Natural killer cell (primary cell): ENCODE results near the gene L3MBTL4. TPM values are rescaled to one million over a fixed set of nuclear protein-coding genes. Genes with fewer than 3 reads are reported as not detected.

ENCODE experiments used
- ATAC-seq, 3 donors: fragments of 150-1000 bp in 2 of 3; fragments of 200-7000 bp in 1 of 3; cut with Tn5 transposase; 1 replicate in 1 of 3; 2 replicates in 2 of 3; pipeline ENCODE4 v1.10.0; 2021; ENCODE audit warnings: mild to moderate bottlenecking in 2 of 3, moderate library complexity in 2 of 3
- DNase-seq, 2 donors: peaks; one replicate each; pipeline versions ENCODE4 v3.0.0 to v3.0.0-alpha.2; 2013 to 2021; ENCODE audit warnings: mixed read lengths in 1 of 2
- H3K27ac ChIP-seq: one replicate; pipeline ENCODE4 v1.5.1; 2013; ENCODE audit warnings: mild to moderate bottlenecking, low read length
- H3K27me3 ChIP-seq: one replicate; pipeline ENCODE4 v1.6.1; 2013; ENCODE audit warnings: low read length; ENCODE audit not compliant: control insufficient read depth, insufficient read depth
- H3K36me3 ChIP-seq: one replicate; pipeline ENCODE4 v1.6.1; 2013; ENCODE audit warnings: low read length; ENCODE audit not compliant: control insufficient read depth, insufficient read depth
- H3K4me1 ChIP-seq: one replicate; pipeline ENCODE4 v1.6.1; 2013; ENCODE audit warnings: low read length; ENCODE audit not compliant: control insufficient read depth, insufficient read depth
- H3K4me3 ChIP-seq: one replicate; pipeline ENCODE4 v1.5.1; 2013; ENCODE audit warnings: low read length
- H3K9me3 ChIP-seq: one replicate; pipeline ENCODE4 v1.6.1; 2013; ENCODE audit warnings: low read length; ENCODE audit not compliant: control insufficient read depth, insufficient read depth
- H3K27ac Mint-ChIP-seq, 2 donors: one replicate each; pipeline ENCODE4 v1.8.0; 2022; ENCODE audit warnings: mild to moderate bottlenecking in 2 of 2, mixed read lengths in 2 of 2, moderate library complexity in 1 of 2
- H3K27me3 Mint-ChIP-seq, 2 donors: one replicate each; pipeline ENCODE4 v1.8.0; 2022; ENCODE audit warnings: low read depth in 2 of 2, mixed read lengths in 2 of 2
- H3K36me3 Mint-ChIP-seq: one replicate; pipeline ENCODE4 v1.8.0; 2022; ENCODE audit warnings: mixed read lengths
- H3K4me1 Mint-ChIP-seq, 2 donors: one replicate each; pipeline ENCODE4 v1.8.0; 2022; ENCODE audit warnings: mixed read lengths in 2 of 2
- H3K4me3 Mint-ChIP-seq: one replicate; pipeline ENCODE4 v1.8.0; 2022; ENCODE audit warnings: mild to moderate bottlenecking, moderate library complexity, mixed read lengths
- H3K9me3 Mint-ChIP-seq, 2 donors: one replicate each; pipeline ENCODE4 v1.8.0; 2022; ENCODE audit warnings: mixed read lengths in 2 of 2
- CTCF ChIP-seq: fragments of 200-600 bp; IDR thresholded peaks from one replicate; pipeline ENCODE4 v1.8.0; 2022; ENCODE audit warnings: antibody characterized with exemption
- WGBS: methylation state at CpG from one replicate; pipeline ENCODE4 v1.1.7; 2013; ENCODE audit warnings: missing lambda C conversion rate; ENCODE audit not compliant: insufficient coverage; 5-methylcytosine and 5-hydroxymethylcytosine counted together
- intact Hi-C: fragments of 100-400 bp; cut with micrococcal nuclease; formaldehyde crosslinking; loops from one replicate; pipeline ENCODE4 v1.14.2; 2022
- total RNA-seq, 4 donors: library from RNA; stranded (reverse); fragments of 120-200 nt in 1 of 4; gene quantifications; one replicate each; pipeline versions ENCODE4 v1.2.3 to v1.2.4, GENCODE V29; 2013 to 2022

Gene L3MBTL4
- total RNA-seq, 3 donors from 2014 or later (not counting 1 experiment from before 2014, with no cell fraction given): 27.9 to 34.2 (median 30.0) TPM

GRCh38 chr18:6069539-6069938 is 345.2 kb downstream of the L3MBTL4 start:
- Mint-ChIP-seq H3K4me1 (no peaks in the 10 kb centered on the region), H3K27me3 (no peaks in the 10 kb centered on the region), H3K4me3 (no peak overlapping the region), H3K9me3 (no peaks in the 10 kb centered on the region), H3K36me3 (peaks cover 8% of the 10 kb centered on the region), H3K27ac (no peak overlapping the region)
- Histone ChIP-seq H3K9me3 (no peaks in the 10 kb centered on the region), H3K4me1 (no peaks in the 10 kb centered on the region), H3K27me3 (no peaks in the 10 kb centered on the region), H3K27ac (no peak overlapping the region), H3K4me3 (no peak overlapping the region), H3K36me3 (no peaks in the 10 kb centered on the region)
- ATAC-seq: no peak
- no peak for DNase-seq
- intact Hi-C loops: no loop called here
- TF ChIP-seq CTCF: no peak
- WGBS: 94% methylated on average over 3 of the region's 4 CpGs

GRCh38 chr18:6069103-6069502 is 345.6 kb downstream of the L3MBTL4 start:
- H3K27me3 ChIP-seq: no peaks in the 10 kb centered on the region
- WGBS: 73% methylated on average over 3 of the region's 3 CpGs
- ATAC-seq (no peak), DNase-seq (no peak)
- H3K9me3 ChIP-seq: no peaks in the 10 kb centered on the region
- Mint-ChIP-seq H3K36me3 (peaks cover 13% of the 10 kb centered on the region), H3K4me1 (no peaks in the 10 kb centered on the region), H3K9me3 (no peaks in the 10 kb centered on the region), H3K27me3 (no peaks in the 10 kb centered on the region), H3K4me3 (no peak overlapping the region), H3K27ac (no peak overlapping the region)
- TF ChIP-seq CTCF: no peak
- no peak overlapping the region for H3K4me3 ChIP-seq
- no peaks in the 10 kb centered on the region for H3K36me3 ChIP-seq
- H3K4me1 ChIP-seq: no peaks in the 10 kb centered on the region
- no peak overlapping the region for H3K27ac ChIP-seq
- intact Hi-C loops: no loop called here

- no peak overlapping the region for H3K27ac ChIP-seq
- WGBS: 93% methylated on average over 2 of the region's 4 CpGs
- intact Hi-C loops: no loop called here
- no peak for ATAC-seq
- H3K9me3 ChIP-seq: no peaks in the 10 kb centered on the region
- no peaks in the 10 kb centered on the region for H3K36me3 ChIP-seq
- Mint-ChIP-seq H3K27me3 (no peaks in the 10 kb centered on the region), H3K9me3 (no peaks in the 10 kb centered on the region), H3K36me3 (peaks cover 9% of the 10 kb centered on the region), H3K4me3 (no peak overlapping the region), H3K4me1 (peaks cover 11 to 14% of the 10 kb centered on the region in 2 donors), H3K27ac (no peak overlapping the region)
- TF ChIP-seq CTCF: no peak
- H3K27me3 ChIP-seq: no peaks in the 10 kb centered on the region
- DNase-seq: no peak
- no peaks in the 10 kb centered on the region for H3K4me1 ChIP-seq
- no peak overlapping the region for H3K4me3 ChIP-seq
Measured at GRCh38 chr18:6060149-6060548, 354.6 kb downstream of the L3MBTL4 start.

- no peak overlapping the region for H3K27ac Mint-ChIP-seq
- WGBS: no CpG with 5 or more reads among the region's 1 CpG
- no peaks in the 10 kb centered on the region for H3K36me3 ChIP-seq
- DNase-seq: no peak
- peaks cover 9% of the 10 kb centered on the region for H3K36me3 Mint-ChIP-seq
- H3K4me3 ChIP-seq: no peak overlapping the region
- peaks cover 11 to 14% of the 10 kb centered on the region in 2 donors for H3K4me1 Mint-ChIP-seq
- H3K9me3 Mint-ChIP-seq: no peaks in the 10 kb centered on the region
- no peak for TF ChIP-seq CTCF
- H3K4me3 Mint-ChIP-seq: no peak overlapping the region
- no peaks in the 10 kb centered on the region for H3K4me1 ChIP-seq
- H3K27me3 ChIP-seq: no peaks in the 10 kb centered on the region
- no peak for ATAC-seq
- intact Hi-C loops: no loop called here
- H3K9me3 ChIP-seq: no peaks in the 10 kb centered on the region
- no peak overlapping the region for H3K27ac ChIP-seq
- H3K27me3 Mint-ChIP-seq: no peaks in the 10 kb centered on the region
Measured at GRCh38 chr18:6059551-6059950, 355.2 kb downstream of the L3MBTL4 start.
